HTERT RPE-1 (cell line): ENCODE results near the gene RALY.
"Not testable (repeated sequence)": the region's sequence is repeated elsewhere in the genome, so short reads cannot be mapped to it uniquely, and the experiment has no call there.

ENCODE experiments used
- in situ Hi-C: fragments of 300-500 bp; cut with MboI; formaldehyde crosslinking; loops from 4 replicates; pipeline ENCODE4 v1.14.3; 2020; ENCODE audit warnings: low sequenced_read_pairs

The RALY gene

DNA sequence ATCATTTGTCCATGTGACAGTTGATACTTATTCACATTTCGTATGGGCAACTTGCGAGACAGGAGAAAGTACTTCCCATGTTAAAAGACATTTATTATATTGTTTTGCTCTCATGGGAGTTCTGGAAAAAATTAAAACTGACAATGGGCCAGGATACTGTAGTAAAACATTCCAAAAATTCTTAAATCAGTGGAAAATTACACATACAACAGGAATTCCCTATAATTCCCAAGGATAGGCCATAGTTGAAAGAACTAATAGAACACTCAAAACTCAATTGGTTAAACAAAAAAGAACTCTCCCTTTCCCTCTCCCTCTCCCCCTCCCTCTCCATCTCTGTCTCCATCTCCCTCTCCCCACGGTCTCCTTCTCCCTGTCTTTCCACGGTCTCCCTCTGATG lies 137.8 kb downstream of the RALY start:
- in situ Hi-C loops, result no loop called here

DNA sequence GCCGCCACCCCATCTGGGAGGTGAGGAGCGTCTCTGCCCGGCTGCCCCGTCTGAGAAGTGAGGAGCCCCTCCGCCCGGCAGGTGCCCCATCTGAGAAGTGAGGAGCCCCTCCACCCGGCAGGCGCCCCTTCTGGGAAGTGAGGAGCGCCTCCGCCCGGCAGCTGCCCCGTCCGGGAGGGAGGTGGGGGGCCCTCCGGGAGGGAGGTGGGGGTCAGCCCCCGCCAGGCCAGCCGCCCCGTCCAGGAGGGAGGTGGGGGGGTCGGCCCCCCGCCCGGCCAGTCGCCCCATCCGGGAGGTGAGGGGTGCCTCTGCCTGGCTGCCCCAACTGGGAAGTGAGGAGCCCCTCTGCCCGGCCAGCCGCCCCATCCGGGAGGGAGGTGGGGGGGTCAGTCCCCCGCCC lies 138.8 kb downstream of the RALY start:
- in situ Hi-C loops, result not testable (repeated sequence)

DNA sequence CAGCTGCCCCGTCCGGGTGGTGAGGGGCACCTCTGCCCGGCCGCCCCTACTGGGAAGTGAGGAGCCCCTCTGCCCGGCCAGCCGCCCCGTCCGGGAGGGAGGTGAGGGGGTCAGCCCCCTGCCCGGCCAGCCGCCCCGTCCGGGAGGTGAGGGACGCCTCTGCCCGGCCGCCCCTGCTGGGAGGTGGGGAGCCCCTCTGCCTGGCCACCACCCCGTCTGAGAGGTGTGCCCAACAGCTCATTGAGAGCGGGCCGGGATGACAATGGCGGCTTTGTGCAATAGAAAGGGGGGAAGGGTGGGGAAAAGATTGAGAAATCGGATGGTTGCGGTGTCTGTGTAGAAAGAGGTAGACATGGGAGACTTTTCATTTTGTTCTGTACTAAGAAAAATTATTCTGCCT lies 139.2 kb downstream of the RALY start:
- in situ Hi-C loops, result not testable (repeated sequence)

DNA sequence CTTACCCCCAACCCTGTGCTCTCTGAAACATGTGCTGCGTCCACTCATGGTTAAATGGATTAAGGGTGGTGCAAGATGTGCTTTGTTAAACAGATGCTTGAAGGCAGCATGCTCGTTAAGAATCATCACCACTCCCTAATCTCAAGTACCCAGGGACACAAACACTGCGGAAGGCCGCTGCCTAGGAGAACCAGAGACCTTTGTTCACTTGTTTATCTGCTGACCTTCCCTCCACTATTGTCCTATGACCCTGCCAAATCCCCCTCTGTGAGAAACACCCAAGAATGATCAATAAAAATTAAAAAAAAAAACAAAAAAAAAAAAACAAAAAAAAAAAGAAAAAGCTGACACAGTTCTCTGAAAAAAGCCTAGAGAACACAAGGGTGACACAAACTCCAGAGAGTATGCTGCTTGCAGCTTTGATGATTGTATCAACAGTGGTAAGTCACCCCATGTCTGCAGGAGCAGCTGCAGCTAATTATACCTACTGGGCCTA lies 139.7 kb downstream of the RALY start:
- in situ Hi-C loops, result not testable (repeated sequence)
